ENCODE data around the gene ASAP3.

- TF ChIP-seq, protein P1, sequence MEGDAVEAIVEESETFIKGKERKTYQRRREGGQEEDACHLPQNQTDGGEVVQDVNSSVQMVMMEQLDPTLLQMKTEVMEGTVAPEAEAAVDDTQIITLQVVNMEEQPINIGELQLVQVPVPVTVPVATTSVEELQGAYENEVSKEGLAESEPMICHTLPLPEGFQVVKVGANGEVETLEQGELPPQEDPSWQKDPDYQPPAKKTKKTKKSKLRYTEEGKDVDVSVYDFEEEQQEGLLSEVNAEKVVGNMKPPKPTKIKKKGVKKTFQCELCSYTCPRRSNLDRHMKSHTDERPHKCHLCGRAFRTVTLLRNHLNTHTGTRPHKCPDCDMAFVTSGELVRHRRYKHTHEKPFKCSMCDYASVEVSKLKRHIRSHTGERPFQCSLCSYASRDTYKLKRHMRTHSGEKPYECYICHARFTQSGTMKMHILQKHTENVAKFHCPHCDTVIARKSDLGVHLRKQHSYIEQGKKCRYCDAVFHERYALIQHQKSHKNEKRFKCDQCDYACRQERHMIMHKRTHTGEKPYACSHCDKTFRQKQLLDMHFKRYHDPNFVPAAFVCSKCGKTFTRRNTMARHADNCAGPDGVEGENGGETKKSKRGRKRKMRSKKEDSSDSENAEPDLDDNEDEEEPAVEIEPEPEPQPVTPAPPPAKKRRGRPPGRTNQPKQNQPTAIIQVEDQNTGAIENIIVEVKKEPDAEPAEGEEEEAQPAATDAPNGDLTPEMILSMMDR (IDR thresholded peaks at IDR 0.05; ENCODE audit: low read length), result no peak
- TF ChIP-seq EZH2 (optimal IDR thresholded peaks at IDR 0.05; ENCODE audit: low read depth, low read length), result no peak
These were observed 55.7 kb downstream of the ASAP3 start for GRCh38 chr1:23428136-23428905.

Measured in MM.1S (cell line).